AG09309 (cell line): ENCODE results near the gene NRXN3.

Experiments
- DNase-seq: peaks from one replicate; pipeline ENCODE4 v3.0.0-alpha.2; 2010; ENCODE audit warnings: low read depth
- H3K4me3 ChIP-seq: 2 replicates; pipeline ENCODE4 v1.5.1; 2011; ENCODE audit warnings: mild to moderate bottlenecking, low read depth, low read length, moderate library complexity; ENCODE audit not compliant: control insufficient read depth
- CTCF ChIP-seq: IDR thresholded peaks from 2 replicates; pipeline ENCODE4 v1.5.1; 2011; ENCODE audit warnings: mild to moderate bottlenecking, low read depth, low read length, inconsistent platforms; ENCODE audit not compliant: insufficient read depth, control insufficient read depth; ENCODE audit errors: missing control alignments

NRXN3 gene

GRCh38 chr14:79641371-79641770, 1471.2 kb downstream of the NRXN3 start:
- no peak for DNase-seq
- TF ChIP-seq CTCF = no peak
- no peak overlapping the region for H3K4me3 ChIP-seq

- no peak overlapping the region for H3K4me3 ChIP-seq
- no peak for TF ChIP-seq CTCF
- DNase-seq = no peak
Observed at GRCh38 chr14:79643132-79643531, 1473.0 kb downstream of the NRXN3 start.

GRCh38 chr14:79645753-79646362, 1475.7 kb downstream of the NRXN3 start:
- DNase-seq = no peak
- TF ChIP-seq CTCF = no peak

GRCh38 chr14:79649856-79650255, 1479.7 kb downstream of the NRXN3 start:
- no peak for DNase-seq
- H3K4me3 ChIP-seq = no peak overlapping the region
- TF ChIP-seq CTCF = no peak

More at GRCh38 chr14:79645753-79646362, 1475.7 kb downstream of the NRXN3 start:
- no peak overlapping the region for H3K4me3 ChIP-seq

GRCh38 chr14:79652513-79653307, 1482.5 kb downstream of the NRXN3 start:
- no peak overlapping the region for H3K4me3 ChIP-seq
- no peak for TF ChIP-seq CTCF
- no peak for DNase-seq

- DNase-seq = no peak
- TF ChIP-seq CTCF = no peak
- H3K4me3 ChIP-seq = no peak overlapping the region
Observed at GRCh38 chr14:79656056-79656455, 1485.9 kb downstream of the NRXN3 start.
